GM10266 (cell line): ENCODE data around the gene MC1R.

Source experiments
- DNase-seq: peaks from one replicate; pipeline ENCODE4 v3.0.0; 2012; ENCODE audit errors: extremely low spot score
- CTCF ChIP-seq: IDR thresholded peaks from 2 replicates; pipeline ENCODE4 v1.5.1; 2012; ENCODE audit warnings: mild to moderate bottlenecking, low read depth; ENCODE audit not compliant: control insufficient read depth, insufficient read depth; ENCODE audit errors: missing control alignments

MC1R gene

GRCh38 chr16:89880477-89881367, 37.9 kb upstream of the MC1R start:
- no peak for TF ChIP-seq CTCF
- DNase-seq: no peak

- DNase-seq: no peak
- no peak for TF ChIP-seq CTCF
Measured at GRCh38 chr16:89881368-89881730, 37.3 kb upstream of the MC1R start.

- TF ChIP-seq CTCF: no peak
- no peak for DNase-seq
Measured at GRCh38 chr16:89883346-89884040, 35.2 kb upstream of the MC1R start.

GRCh38 chr16:89884041-89884421, 34.6 kb upstream of the MC1R start:
- no peak for TF ChIP-seq CTCF
- no peak for DNase-seq

- no peak for DNase-seq
- TF ChIP-seq CTCF: no peak
Measured at GRCh38 chr16:89887243-89887642, 31.4 kb upstream of the MC1R start.

GRCh38 chr16:89890200-89890599, 28.5 kb upstream of the MC1R start:
- no peak for DNase-seq
- TF ChIP-seq CTCF: no peak
